Measurements from ENCODE around the gene TSTD1. TPM values are rescaled to one million over a fixed set of nuclear protein-coding genes. Genes with fewer than 3 reads are reported as not detected.

The TSTD1 gene
- total and polyA plus RNA-seq, 2 of the 8 experiments (the other 6 are each of a cell fraction or from before 2014, with no cell fraction given), result 60.9 to 314 TPM

DNA sequence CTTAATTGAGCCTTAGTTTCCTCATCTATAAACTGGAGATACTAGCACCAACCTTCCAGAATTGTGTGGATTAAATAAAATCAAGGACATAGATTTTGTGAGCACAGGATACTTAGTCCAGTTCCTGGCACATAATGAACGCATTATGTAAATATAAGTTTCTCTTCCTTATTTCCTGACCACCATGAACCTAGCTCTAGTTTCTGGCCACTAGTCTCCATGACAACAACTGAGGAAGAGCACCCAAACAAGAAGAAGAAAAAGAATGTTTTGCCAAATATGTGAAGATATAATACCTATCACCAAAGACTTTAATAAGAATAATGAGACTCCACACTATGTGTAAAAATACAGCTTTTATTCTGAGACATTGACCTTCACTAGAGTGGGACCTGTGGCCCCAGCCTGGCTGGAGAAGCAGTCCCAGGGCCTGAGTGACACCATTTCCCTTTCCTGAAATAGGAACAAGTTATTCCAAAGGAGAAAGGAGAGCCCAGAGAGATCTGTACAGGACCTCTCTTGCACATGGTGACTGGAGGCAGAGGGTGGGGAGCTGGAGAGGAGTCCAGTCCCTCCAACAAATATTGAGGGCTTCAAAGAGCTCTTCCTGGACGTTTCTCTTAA, 8.0 kb upstream of the TSTD1 start:
- Histone ChIP-seq H3K4me2 (ENCODE audit: insufficient read depth in 1 of 2, low read depth in 2 of 2, low read length in 2 of 2) (peak overlapping the region; percentile 85 to 100), H3K23ac (ENCODE audit: insufficient read length) (no peak overlapping the region), H3K18ac (ENCODE audit: extremely low read depth, low read length) (no peak overlapping the region), H3K79me1 (ENCODE audit: low read depth, low read length) (peaks cover 7% of the 10 kb centered on the region), H2BK5ac (ENCODE audit: low read depth, low read length) (no peak overlapping the region; the same call in 1 of the 2 replicates), H2BK15ac (ENCODE audit: low read length) (no peak overlapping the region), H4K91ac (replicated peaks; ENCODE audit: insufficient read length, low read length) (peak overlapping the region; percentile 9), H4K8ac (ENCODE audit: extremely low read depth, insufficient read depth, low read length) (no peak overlapping the region), H3K9me3 (ENCODE audit: insufficient read depth in 2 of 2, low read depth in 1 of 2, low read length in 1 of 2) (peaks cover 0 to 12% of the 10 kb centered on the region in 2 experiments; a peak in 1 of 4 replicates), H3K36me3 (ENCODE audit: control insufficient read depth in 2 of 4, insufficient read depth in 4 of 4, low read length in 3 of 4) (peaks cover 9 to 14% (median 11%) of the 10 kb centered on the region in 4 experiments; a peak in 5 of 8 replicates), H3K4ac (replicated peaks; ENCODE audit: insufficient read length, low read depth, low read length) (no peak overlapping the region), H3K4me1 (replicated peaks in 1 of 4; ENCODE audit: control insufficient read depth in 3 of 4, insufficient read depth in 4 of 4, low read length in 3 of 4) (peaks cover 0 to 4% (median 1%) of the 10 kb centered on the region in 4 experiments; a peak in 2 of 7 replicates), H3K27ac (ENCODE audit: low read depth, low read length) (peak overlapping the region; percentile 97), H3K4me3 (ENCODE audit: extremely low read depth in 1 of 4, insufficient read depth in 2 of 4, low read depth in 3 of 4, low read length in 4 of 4) (peak overlapping the region; percentile 75 to 98 (median 87); a peak in 7 of 8 replicates), H3K56ac (replicated peaks; ENCODE audit: insufficient read length, low read depth, low read length) (no peak overlapping the region), H4K20me1 (replicated peaks in 1 of 2; ENCODE audit: control insufficient read depth in 1 of 2, insufficient read depth in 2 of 2, low read length in 2 of 2) (no peaks in the 10 kb centered on the region), H3K23me2 (ENCODE audit: low read depth, low read length) (peaks cover 7% of the 10 kb centered on the region), H2AFZ (ENCODE audit: low read length) (no peak overlapping the region), H3K27me3 (replicated peaks in 1 of 4; ENCODE audit: control insufficient read depth in 3 of 4, extremely low read depth in 1 of 4, insufficient read depth in 3 of 4, low read length in 3 of 4) (peaks cover 0 to 17% (median 8%) of the 10 kb centered on the region in 4 experiments; a peak in 6 of 7 replicates), H3K9ac (replicated peaks in 1 of 4; ENCODE audit: extremely low read depth in 1 of 4, low read depth in 3 of 4, low read length in 3 of 4) (peak overlapping the region in 2 of 4 experiments; percentile 92 to 100; a peak in 2 of 7 replicates), H3K79me2 (ENCODE audit: control insufficient read depth in 1 of 2, insufficient read depth in 2 of 2, low read length in 2 of 2) (peaks cover 0 to 20% of the 10 kb centered on the region in 2 experiments; a peak in 2 of 4 replicates), H4K5ac (ENCODE audit: insufficient read length, low read depth, low read length) (peak overlapping the region; percentile 21), H3K14ac (ENCODE audit: insufficient read length) (no peak overlapping the region), H2BK20ac (ENCODE audit: low read length) (no peak overlapping the region), H2AK5ac (ENCODE audit: low read depth, low read length) (no peak overlapping the region), H2BK120ac (replicated peaks; ENCODE audit: low read depth, low read length) (no peak overlapping the region), H2BK12ac (ENCODE audit: low read depth, low read length) (no peak overlapping the region; the same call in 1 of the 2 replicates)
- no peak for FAIRE-seq
- no peak for DNase-seq (ENCODE audit: low read depth in 1 of 2, low spot score in 2 of 2)
- TF ChIP-seq POLR2AphosphoS5 (IDR thresholded peaks at IDR 0.05; ENCODE audit: low read depth, low read length) (0 out of 2 replicates have a peak, but pooled peaks have one; percentile 32), KDM5A (IDR thresholded peaks at IDR 0.05; ENCODE audit: low read length) (no peak), CHD1 (IDR thresholded peaks at IDR 0.05; ENCODE audit: low read depth, low read length) (no peak)
- ChIA-PET POLR2A (ENCODE audit: partially characterized antibody) (interaction anchor here (0.6 to 4.0 kb wide), 21 partner anchors 8 to 372 kb away, joined by 3 to 28 read pairs (median 6); partner anchors contain the start of genes ARHGAP30, DEDD, F11R and KLHDC9), CTCF (ENCODE audit: partially characterized antibody) (interaction anchor here (0.7 to 4.1 kb wide), 10 partner anchors 8 to 243 kb away, joined by 3 to 26 read pairs (median 5); partner anchors contain the start of gene KLHDC9)
- 85% methylated on average over 2 of the region's 2 CpGs; no CpG with 5 or more reads in 1 of the 2 experiments for WGBS, 2 experiments (ENCODE audit: extremely low coverage in 1 of 2, insufficient coverage in 1 of 2, insufficient read length in 1 of 2, insufficient replicate concordance in 2 of 2, low coverage in 1 of 2, low lambda C conversion rate in 2 of 2, missing lambda C conversion rate in 1 of 2)

All from H1 (cell line).